Astrocyte of the spinal cord (primary cell): ENCODE results near the gene CIRBP.

Source experiments
- DNase-seq: peaks from one replicate; pipeline ENCODE4 v3.0.0; 2011; ENCODE audit warnings: low read depth, low spot score
- H3K4me3 ChIP-seq: 2 replicates; pipeline ENCODE4 v1.5.1; 2011; ENCODE audit warnings: low read depth, mild to moderate bottlenecking, low read length, moderate library complexity
- CTCF ChIP-seq: IDR thresholded peaks from 2 replicates; pipeline ENCODE4 v1.5.1; 2012; ENCODE audit warnings: low read depth, mild to moderate bottlenecking, low read length, inconsistent platforms
- in situ Hi-C: cut with HindIII; loops from 2 replicates; pipeline ENCODE4 v1.10.0; 2017; ENCODE audit warnings: low sequenced_read_pairs

The CIRBP gene

GRCh38 chr19:1257475-1258162, 11.5 kb upstream of the CIRBP start:
- no peak for TF ChIP-seq CTCF
- no peak overlapping the region for H3K4me3 ChIP-seq
- in situ Hi-C loops = no loop called here
- DNase-seq = no peak

- DNase-seq = no peak
- in situ Hi-C loops = no loop called here
- H3K4me3 ChIP-seq = no peak overlapping the region
- TF ChIP-seq CTCF = no peak
Observed at GRCh38 chr19:1258163-1258492, 11.0 kb upstream of the CIRBP start.

- TF ChIP-seq CTCF = no peak
- DNase-seq = no peak
- H3K4me3 ChIP-seq = no peak overlapping the region
- in situ Hi-C loops = no loop called here
Observed at GRCh38 chr19:1258707-1259205, 10.4 kb upstream of the CIRBP start.

DNA sequence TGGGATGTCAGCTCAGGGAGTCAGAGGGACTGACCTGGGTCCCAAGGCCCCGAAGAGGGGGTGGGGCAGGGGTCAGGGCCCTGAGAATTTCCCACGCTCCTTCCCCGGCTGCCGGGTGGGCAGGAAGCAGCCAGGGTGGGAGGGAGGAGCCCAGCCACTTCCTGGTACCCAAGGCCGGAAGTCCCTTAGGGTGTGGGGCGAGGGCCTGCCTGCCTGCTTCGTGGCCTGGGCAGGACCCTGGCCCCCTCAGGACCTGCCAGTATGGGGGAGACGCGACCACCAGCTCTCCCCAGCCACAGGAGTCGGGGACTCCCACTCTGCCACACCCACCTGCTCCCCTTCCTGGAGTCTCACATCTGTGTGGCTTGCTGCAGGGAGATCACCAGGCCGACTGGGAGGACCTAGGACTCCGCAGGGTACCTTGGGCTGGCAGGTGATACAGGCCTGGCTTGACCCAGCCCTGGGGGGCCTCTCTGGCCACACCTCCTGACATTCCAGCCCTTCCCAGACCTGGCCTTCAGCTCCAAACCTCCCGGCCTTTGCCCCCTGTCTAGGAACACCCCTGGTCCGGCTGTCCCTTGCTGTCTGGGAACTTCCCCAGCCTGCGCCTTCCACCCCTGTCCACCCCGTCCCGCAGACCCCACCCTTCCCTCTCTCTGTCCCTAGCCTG, 9.8 kb upstream of the CIRBP start:
- no peak for TF ChIP-seq CTCF

DNA sequence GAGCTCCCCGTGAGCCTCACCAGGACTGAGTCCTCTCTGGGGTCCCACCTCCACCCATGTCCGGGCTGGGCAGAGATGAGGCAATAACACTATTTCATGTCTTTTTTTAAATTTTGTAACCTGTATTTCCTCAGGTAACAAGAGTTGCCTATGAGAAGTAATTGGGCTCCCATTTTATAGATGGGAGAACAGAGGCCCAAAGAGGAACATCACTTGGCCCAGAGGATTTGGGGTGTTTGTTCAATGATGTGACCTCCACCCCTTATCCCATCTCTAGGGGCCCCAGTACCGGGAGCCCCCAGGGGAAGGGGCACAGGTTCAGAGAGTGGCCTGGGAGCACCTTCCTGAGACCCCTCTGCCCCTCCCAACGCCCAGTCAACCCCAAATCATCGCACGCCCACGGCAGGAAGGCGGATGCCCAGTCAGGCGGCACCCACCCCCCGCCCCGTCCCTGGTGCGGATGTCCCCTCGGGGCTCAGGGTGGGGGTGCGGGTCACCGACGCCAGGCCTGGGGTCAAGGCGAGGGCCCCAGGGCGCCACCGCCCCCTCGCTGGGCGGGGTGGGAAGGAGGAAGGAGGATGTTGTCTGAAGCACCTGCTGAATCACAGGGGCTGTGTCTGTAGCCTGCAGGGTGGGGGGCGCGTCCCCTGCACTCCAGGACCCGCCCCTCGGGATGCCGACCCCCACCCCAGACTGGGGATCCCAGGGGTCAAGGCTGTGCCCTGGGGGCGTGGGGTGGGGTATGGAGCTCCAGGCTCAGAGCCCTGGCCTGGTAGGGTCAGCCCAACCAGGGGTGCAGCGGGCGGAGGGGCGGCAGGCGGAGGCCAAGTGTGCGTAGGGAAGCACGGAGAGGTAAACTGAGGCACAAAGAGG, 9.0 kb upstream of the CIRBP start:
- no peak for DNase-seq
- H3K4me3 ChIP-seq = peak overlapping the region; percentile 10
- in situ Hi-C loops = no loop called here
- TF ChIP-seq CTCF = no peak

More for the DNA sequence above, 9.8 kb upstream of the CIRBP start:
- H3K4me3 ChIP-seq = no peak overlapping the region
- in situ Hi-C loops = no loop called here
- DNase-seq = peak; percentile 58

DNA sequence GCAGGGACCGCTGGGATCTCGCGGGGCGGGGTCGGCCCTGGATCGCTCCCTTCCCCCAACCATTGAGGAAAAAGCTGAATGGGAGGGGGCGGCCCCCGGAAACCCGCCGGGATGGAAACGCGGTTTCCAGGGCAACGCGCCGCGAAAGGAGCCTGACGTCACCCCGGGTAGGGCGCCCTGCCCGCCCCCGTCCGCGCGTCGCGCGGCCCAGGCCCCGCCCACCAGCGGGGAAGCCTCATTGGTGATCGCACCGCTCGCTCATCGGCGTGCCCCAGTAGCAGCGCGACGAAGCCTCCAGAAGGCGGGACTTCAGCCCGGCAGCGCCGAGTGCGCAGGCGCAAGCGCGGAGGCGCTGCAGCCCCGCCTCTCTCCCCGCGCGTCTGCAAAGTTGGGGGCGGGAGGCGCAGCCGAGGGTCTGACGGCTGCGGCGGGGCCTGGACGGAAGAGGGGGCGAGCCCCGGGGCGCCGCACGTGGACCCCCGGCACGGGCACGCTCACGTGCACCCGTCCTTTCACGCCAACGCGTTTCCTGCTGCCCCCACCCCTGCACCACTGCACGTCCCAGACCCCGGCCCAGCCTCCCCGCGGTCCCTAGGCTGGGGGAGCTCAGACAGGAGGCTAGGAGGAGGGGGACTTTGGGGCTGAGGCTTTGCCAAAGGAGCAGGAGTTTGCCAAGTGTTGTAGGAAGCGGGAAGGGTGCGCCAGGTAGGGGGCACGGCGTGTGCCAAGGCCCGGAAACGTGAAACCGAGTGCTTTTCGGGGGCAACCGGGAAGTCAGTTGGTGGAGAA, 8.2 kb upstream of the CIRBP start:
- in situ Hi-C loops = no loop called here
- peak; percentile 97 for DNase-seq
- TF ChIP-seq CTCF = no peak
- H3K4me3 ChIP-seq = peak overlapping the region; percentile 54
